ENCODE results near the gene LPCAT1.
"Not testable (repeated sequence)": the region's sequence is repeated elsewhere in the genome, so short reads cannot be mapped to it uniquely, and the experiment has no call there.

LPCAT1 gene

DNA sequence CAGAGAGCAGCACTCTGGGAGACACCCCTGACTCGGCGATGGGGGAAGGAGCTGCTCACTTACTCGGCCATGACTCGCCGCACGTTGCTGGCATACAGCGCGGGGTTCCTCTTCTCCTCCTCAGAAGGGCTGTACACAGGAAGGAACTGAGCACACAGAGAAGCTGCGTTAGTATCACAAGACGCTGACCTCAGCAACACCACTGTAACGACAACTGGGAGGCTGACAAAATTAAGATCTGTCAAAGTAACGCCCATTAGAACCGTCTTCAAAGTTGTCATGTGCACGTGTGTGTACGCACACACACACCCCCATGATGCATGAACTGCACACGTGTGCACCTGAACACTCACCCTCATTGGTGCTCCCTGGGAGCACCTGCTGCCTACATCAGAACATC lies 46.4 kb downstream of the LPCAT1 start:
- DNase-seq: no peak

DNA sequence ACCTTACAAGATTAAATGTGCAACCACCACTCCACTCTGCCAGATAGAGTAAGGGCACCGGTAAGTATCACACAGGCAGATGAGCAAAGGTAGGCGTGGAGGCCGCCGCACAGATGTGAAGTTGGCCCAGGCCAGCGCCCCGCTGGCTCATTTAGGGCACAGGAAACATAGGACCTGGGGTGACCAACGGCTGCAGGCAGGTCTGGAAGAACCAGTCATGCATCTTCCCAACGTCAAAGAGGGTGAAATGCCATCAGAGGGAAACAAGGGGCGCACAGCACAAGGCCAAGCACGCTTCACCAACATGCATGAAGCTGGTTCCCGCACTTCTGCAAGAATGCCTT lies 46.8 kb downstream of the LPCAT1 start:
- no peak for DNase-seq

DNA sequence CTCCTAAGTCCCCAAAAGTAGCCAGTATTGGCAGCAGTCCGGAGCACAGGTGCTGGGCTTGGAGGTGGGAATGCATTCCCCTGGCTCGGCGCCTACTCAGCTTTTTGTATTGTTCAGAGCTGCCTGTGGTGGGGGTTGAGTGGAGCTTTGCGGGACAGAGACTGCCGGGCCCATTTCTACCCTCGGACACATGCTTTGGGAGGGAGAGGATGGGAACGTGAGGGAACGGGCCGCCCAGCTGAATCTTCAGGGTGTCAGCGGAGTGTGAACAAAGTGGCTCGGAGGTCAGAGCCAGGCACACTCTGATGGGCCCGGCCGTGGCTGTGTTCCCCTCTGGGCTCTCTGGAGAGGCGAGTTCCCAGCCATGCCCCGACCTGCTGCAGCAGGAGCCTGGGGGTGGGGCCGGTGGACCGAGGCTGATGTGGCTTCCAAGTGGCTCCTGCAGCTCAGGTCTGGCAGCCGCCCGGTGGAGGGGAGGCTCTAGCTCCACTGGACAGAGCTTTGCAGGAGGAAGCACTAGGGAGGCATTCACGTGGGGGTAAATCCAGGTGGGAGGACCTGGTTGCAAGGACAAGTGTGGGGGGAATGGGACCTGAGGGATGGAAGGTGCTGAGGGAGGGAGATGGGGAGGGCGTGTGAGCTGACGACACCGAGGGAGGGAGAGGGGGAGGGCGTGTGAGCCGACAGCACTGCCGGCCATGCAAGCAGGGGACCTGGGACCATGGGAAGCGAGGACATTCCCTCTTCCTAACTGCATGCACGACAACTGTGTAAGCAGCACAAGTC lies 47.4 kb downstream of the LPCAT1 start:
- DNase-seq: no peak

DNA sequence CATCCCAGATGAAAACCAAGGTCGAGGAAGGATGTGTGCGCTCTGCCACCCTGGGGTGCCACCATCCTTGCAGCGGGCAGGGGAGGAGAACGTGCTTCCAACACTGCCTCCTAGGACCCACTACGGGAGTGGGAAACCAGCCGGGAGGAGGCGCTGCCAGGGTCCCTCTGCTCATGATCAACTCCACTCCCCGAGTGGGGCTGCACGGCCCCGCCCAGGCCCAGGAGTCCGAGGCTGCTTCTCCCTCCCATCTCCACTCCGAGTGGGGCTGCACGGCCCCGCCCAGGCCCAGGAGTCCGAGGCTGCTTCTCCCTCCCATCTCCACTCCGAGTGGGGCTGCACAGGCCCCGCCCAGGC lies 48.2 kb downstream of the LPCAT1 start:
- DNase-seq: not testable (repeated sequence)

DNA sequence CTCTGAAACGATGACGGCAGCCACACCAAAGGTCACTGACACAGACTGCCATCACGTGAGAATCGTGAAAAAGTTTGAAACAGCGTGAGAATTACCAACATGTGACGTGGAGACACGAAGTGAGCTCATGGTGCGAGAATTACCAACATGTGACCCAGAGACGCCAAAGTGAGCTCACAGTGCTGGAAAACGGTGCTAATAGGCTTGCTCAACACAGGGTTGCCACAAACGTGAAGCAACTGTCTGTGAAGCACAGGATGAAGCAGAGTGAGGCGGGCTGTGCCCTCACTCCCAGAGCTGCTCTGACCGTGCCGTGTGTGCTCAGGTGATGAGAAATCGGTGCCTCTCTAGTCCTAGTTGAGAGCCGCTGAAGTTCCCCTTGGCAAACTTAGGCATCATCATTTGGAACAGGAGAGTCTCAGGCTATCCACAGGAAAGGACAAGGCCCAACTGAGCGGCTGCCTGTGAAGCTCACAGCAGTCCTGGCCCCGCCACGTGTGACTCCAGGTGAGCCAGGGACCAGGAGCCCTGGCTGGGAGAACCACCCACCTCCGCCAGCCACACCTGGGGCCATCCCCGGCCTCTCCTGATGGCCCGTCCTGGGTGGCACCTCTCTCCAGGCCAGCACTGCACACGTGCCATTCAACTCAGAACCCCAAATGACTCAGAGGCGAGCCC lies 48.8 kb downstream of the LPCAT1 start:
- no peak for DNase-seq

DNA sequence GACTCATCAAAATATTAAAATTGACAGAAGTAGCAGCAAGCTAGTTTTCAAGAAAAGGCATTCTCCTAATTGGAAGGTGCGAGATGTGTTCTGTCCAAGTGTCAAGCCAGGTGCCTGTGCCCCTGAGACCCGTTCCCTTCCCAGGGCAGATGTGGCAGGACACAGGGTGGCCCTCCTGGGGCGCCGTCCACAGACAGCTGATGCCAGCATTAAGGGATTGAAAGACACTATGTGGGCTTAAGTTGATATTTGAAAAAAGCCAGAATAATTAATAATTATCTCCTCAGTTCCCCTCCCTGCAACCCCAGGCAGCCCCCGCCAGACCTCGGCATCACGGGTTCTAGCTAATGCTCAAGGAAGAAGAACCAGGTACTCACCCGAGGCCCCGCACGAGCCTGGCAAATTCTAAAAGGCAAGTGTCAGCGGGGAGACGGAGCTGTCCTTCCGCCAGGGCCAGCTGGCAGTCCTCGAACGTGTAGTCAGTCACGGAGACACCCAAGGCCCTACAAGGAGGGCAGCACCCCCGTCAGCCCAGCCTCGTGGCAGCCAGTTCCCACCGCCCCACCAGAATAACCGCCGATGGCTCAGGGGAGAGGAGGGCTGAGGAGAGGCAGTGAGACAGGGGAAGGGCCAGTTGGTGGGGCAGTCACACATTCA lies 49.4 kb downstream of the LPCAT1 start:
- DNase-seq: no peak

DNA sequence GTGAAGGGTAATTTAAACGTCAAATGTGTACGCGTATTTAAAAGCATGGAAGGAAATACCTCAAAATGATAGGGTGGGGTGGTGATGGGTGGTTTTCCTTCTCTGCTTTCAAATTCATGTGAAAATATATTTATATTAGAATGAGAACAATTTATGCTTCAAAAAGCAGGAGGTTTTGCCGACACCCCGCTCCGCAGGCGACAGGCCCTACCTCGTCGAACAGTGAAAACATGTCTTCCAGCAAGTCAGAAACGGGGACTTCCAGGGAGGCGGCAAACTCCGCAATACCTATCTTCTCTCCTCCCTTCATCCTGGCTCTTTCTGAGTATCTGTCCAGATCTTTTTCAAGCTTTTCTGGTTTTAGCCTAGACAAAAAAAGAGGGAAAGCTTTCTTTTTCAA lies 50.0 kb downstream of the LPCAT1 start:
- DNase-seq: no peak

DNA sequence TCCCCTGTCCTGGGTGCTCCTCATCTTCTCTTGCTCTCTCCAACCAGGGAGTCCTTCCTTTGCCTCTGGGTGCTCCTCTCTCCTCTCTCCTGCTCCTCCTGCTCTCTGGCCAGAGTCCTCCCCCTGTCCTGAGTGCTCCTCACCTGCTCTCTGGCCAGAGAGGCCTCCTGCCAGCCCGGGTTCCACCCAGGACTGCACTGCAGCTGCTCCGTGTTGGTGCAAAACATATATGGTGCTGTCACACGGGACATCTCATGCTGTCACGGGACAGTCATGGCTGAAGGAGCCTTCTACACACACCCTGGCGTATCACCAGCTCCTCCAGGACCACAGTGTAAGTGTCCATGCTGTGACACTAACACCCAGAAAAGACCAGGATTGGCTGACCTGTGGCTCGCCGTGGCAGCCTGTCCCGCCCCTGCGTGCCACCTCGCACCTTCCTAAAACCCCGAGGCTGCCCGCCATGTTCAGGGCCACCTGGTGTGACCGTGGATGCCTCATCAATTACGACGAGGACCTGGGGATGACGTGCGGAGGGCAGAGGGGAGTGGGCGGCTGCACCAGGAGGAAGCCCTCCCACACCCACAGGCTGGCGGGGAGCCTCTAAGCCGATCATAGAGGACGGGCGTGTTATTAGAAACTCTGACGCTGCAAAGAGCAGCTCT lies 50.7 kb downstream of the LPCAT1 start:
- no peak for DNase-seq

DNA sequence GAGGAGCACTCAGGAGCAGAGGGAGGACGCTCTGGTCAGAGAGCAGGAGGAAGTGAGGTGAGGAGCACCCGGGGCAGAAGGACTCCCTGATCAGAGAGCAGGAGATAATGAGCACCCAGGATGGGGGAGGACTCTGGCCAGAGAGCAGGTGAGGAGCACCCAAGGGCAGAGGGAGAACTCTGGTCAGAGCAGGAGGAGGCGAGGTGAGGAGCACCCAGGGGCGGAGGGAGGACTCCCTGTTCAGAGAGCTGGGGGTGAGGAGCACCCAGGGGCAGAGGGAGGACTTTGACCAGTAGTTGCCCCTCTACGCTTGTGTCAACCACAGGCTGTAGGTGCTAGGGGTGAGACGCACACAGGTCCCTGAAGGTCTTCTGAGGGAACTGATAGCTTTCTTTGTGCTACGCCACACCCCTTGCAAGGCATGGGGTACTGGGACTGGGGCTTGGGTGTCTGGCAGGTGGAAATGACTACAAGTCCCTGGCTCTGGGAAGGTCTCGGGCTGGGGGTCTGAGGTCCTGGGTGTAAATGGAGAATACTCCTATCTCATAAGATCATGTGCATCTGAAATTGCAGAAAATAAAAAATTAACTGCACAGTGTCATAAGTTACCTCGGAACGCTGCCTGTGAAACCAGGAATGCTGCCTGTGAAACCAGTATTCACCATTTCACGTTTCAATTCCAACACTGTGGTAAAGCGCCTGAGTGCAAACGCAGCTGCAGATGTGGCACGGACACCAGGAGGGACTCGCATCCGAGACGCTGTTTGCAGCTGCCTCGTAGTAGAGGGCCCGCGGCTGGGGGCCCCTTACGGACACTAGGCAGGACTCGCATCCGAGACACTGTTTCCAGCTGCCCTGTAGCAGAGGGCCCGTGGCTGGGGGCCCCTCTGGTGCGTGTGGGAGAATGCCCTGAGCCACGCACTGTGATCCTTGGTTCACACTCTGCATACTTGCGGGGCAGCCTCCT lies 51.5 kb downstream of the LPCAT1 start:
- DNase-seq: no peak

DNA sequence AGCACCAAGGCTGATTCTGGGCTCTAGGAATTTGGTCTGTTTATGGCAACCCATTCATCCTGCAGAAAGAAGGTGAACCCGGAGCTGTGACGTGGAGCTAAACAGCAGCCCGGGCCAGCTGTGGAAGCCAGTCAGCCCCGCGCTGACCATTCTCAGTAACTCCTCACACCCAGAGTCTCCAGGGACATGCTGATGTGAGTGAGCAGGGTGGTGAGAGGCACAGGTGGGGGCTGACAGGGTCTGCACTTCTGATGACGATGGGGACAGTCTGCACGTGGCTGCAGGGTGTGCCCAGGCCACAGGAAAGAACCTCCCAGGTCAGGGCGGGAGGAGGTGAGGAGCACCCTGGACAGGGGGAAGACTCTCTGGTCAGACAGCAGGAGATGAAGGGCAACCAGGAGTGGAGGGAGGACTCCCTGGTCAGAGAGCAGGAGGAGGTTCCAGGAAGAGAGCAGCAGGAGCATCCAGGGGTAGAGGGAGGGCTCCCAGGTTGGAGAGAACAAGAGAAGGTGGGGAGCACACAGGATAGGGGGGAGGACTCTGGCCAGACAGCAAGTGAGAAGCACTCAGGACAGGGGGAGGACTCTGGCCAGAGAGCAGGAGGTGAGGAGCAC lies 52.4 kb downstream of the LPCAT1 start:
- no peak for DNase-seq

DNA sequence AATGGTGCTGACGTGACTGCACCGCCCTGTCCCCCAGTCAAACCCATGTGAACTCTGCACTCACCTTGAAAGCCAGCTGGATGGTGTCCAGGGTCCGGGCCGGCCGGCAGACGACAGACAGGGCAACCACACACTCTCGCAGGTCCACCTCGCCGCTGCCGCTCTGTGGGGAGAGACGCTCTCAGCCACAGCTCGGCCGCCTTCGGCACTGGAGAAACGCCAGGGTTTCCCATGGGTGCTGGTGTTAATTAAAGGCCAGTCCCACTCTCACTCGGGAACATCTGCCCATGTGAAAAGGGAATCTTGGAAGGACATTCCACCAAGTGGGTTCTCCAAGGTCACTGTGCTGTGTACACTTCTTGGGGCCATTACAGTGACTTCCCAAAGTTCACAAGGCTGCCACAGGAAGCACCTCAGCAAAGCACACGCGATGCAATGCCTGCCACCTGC lies 53.0 kb downstream of the LPCAT1 start:
- no peak for DNase-seq

DNA sequence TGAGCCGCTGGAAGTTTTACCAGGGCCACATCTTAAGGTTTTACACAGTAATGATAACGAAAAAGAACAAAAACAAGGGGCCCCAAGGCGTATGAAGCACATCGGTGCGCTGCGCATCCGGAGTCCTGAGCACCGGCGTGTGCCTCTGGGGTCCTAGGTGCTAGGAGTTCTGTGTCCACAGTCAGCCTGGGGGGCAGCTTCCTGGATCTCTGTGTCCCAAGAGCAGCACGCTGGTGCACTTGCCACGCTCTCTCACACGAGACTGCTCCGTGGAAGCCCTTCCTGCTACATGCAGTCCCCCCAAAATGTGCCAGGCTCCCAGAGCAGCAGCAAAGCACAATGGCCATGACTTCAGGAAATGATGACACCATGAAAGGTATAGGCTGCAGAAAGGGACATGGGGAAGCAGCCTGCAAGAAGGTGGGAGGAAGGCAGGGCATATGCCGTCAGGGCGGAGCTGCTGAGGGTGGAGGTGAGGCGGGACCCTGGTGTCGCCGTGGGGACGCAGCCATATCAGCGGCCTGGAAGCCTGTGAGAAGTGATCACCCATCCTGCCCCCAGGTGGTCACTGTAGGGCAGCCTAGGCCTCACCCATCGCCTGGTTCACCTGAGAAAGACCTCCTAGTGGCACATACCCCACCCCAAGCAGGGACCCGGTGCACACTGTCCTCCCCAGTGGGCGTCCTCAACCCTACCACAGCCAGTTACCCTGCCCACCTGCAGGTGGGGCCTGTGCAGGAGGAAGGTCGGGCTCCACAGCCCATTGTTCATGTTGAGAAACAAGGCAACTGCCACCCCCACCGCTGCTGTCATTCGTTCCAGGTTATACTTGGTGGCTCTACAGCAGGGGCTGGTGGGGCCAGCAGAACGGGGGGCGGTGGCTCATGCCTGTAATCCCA lies 54.9 kb downstream of the LPCAT1 start:
- DNase-seq: no peak

DNA sequence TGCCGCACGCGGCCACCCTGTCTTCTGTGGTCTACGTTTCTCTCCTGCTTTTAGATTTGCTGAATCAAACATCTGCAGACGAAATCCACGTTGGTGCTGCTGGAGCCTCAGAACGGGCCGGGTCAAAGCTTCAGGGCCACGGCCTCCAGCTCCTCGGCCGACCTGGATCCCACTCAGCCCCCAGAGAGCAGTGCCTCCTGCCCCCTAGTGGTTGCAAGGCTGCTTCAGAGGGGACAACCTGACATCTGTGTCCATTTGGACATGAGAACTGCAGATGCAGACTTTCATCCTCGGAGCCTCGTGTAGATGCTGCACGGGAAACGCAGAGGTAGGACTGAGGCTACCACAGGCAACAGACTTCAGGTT lies 55.5 kb downstream of the LPCAT1 start:
- no peak for DNase-seq

DNA sequence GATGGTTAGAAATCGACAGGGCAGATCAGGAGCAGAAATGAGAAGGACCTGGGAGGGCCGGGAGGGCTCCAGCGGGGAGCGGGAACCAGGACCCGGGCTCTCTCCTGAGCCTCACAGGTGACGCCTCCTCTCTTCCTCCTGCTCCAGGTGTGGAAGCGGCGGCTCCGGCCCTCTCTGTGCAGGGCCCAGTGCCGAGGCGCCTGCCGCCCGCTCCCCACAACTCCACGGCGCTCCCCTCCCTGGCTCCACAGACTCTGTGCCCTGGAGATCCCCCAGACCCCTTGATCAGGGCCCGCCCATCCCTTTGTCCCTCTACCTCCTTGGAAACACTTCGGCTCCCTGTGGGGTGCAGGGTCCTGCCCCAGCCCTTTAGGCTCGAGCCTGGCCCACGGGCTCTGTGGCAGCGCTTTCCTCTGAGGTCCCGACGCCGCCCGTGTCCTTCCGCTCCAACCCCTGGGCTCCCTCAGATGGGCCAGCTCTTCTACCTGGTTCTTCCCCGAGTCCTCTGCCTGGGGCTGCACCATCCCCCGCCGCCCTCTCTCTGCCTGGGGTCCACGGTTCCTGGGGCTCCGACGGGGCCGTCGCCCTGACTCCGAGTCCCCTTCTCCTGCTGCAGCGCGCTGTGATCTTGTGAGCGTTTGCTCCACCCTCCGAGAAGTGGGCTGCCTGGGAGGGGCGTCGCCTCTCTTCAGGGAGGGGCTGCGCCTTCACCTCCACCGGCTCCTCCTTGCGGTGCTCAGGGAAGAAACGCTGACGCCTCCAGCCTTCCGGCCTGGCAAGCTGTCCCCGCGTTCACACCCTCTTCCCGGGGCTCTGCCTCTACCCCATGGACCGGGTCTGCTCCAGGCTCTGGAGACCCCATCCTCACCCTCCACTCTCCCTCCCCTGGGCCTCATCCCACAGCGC lies 56.2 kb downstream of the LPCAT1 start:
- no peak for DNase-seq

DNA sequence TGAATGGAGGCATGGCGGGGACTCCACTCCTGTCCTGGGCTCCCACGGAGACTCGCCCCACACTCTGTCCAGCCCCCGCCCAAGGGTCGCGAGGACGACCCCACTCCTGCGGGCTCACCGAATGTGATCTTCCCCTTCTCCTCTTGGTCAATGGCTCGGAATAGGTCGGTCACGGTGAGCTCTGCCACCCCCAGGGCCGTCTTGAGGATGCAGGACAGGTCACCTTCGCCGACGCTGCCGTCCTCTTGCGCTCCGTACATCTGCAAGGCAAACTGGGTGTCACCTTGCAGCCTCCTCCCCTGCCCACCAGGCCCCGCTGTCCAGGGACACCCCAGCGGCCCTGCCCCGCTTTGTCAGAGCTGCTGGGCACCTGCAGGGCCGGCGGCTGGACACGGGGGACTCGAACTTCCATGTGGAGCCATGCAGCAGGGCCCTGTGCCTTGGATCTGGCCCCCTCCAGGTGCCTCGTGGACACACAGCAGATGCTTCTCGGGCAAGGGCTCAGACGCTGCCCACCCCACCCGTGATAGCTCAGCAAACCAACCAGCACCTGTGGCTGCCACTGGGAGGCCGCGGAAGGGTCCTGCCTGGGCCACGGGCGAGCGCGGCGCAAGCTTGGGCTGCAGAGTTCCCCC lies 57.0 kb downstream of the LPCAT1 start:
- no peak for DNase-seq

DNA sequence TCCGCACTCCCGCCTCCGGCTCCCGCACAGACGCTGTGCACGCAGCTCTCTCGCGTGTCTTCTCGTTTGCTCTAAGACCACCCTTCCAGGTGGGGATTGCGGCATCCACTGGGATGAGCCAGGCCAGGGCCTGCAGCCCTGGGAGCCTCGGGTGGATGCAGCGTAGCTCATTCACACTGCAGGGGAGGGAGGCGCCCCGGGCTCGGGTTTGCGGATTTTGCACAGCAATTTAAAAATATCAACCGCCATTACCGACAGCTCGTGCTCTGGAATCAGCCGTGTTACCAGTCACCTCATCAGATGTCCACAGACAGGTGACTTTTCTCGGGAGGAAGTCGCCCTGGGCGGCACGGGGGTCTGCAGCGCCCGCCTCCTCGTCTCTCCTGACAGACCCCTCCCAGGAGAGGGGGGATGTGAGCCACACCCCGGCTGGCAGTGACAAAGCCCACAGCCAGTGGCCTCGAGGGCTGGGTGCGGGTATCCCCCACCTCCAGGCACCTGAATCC lies 57.7 kb downstream of the LPCAT1 start:
- DNase-seq: no peak

DNA sequence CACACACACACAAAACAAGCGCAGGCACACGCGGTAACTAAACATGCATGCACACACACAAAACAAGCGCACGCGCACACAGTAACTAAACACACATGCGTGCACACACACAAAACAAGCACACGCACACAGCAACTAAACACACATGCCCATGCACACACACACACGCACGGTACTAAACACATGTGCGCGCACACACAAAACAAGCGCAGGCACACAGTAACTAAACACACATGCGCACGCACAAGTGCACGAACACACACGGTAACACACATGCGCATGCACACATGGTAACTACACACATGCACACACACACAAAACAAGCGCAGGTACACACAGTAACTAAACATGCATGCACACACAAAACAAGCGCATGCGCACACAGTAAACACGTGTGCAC lies 58.6 kb downstream of the LPCAT1 start:
- no peak for DNase-seq

DNA sequence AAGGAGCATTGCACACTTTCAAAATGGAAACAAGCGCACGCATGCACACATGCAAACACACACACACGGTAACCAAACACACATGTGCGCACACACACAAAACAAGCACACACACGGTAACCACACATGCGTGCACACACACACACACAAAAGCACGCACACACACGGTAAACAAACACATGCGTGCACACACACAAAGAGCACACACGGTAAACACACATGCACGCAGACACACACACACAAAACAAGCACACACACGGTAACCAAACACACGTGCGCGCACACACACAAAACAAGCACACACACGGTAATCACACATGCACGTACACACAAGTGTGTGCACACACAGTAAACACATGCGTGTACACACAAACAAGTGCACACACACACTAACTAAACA lies 59.2 kb downstream of the LPCAT1 start:
- no peak for DNase-seq

DNA sequence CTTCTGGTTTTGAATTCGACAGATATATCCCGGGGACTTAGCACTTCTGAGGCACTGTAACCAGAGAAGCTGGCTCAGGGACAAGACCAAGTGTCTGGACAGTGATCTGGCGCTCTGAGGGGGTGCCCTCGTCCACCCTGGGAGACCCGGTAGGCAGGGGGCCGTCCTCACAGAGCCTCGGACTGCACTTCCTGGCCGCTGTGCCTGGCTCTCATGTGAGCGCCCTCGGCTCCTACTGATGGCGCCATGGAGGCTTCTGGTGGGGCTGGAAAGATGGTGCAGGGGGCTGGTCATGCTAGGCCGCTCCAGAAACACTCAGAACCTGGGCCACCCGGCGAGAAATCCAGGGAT lies 59.7 kb downstream of the LPCAT1 start:
- DNase-seq: no peak
